Effector memory CD8-positive, alpha-beta T cell (primary cell): ENCODE results near the gene STAC2.
A peak's percentile ranks its signal among the peaks of the same experiment; 100 is the strongest.

Source experiments
- ATAC-seq: fragments of 150-1000 bp; cut with Tn5 transposase; replicated peaks from 2 replicates; pipeline ENCODE4 v1.10.0; 2021; ENCODE audit warnings: mild to moderate bottlenecking, moderate library complexity
- DNase-seq, 3 experiments: peaks; one replicate each; pipeline ENCODE4 v3.0.0; 2021
- H3K27ac Mint-ChIP-seq, 2 donors: one replicate each; pipeline ENCODE4 v1.8.0; 2022; ENCODE audit warnings: mild to moderate bottlenecking in 2 of 2, mixed read lengths in 2 of 2, moderate library complexity in 2 of 2
- H3K27me3 Mint-ChIP-seq, 2 donors: one replicate each; pipeline ENCODE4 v1.8.0; 2022; ENCODE audit warnings: mixed read lengths in 2 of 2
- H3K36me3 Mint-ChIP-seq: one replicate; pipeline ENCODE4 v1.8.0; 2022; ENCODE audit warnings: mild to moderate bottlenecking, moderate library complexity, mixed read lengths; ENCODE audit not compliant: insufficient read depth
- H3K4me1 Mint-ChIP-seq, 2 donors: one replicate each; pipeline ENCODE4 v1.8.0; 2022; ENCODE audit warnings: low read depth in 2 of 2, mixed read lengths in 2 of 2
- H3K4me3 Mint-ChIP-seq, 2 donors: one replicate each; pipeline ENCODE4 v1.8.0; 2022; ENCODE audit warnings: mild to moderate bottlenecking in 2 of 2, mixed read lengths in 2 of 2, moderate library complexity in 2 of 2
- H3K9me3 Mint-ChIP-seq, 2 donors: one replicate each; pipeline ENCODE4 v1.8.0; 2022; ENCODE audit warnings: mixed read lengths in 2 of 2

The STAC2 gene

GRCh38 chr17:39239640-39240314 is 14.0 kb upstream of the STAC2 start:
- Mint-ChIP-seq H3K4me1 (peaks cover 27 to 37% of the 10 kb centered on the region in 2 donors), H3K36me3 (peaks cover 3% of the 10 kb centered on the region), H3K9me3 (no peaks in the 10 kb centered on the region), H3K4me3 (peak overlapping the region; percentile 28 to 87), H3K27ac (peak overlapping the region; percentile 95), H3K27me3 (no peaks in the 10 kb centered on the region)
- DNase-seq (peak; percentile 67 to 70 (median 67)), ATAC-seq (peak; percentile 36)

GRCh38 chr17:39238311-39238972 is 12.7 kb upstream of the STAC2 start:
- Mint-ChIP-seq H3K36me3 (peaks cover 3% of the 10 kb centered on the region), H3K9me3 (no peaks in the 10 kb centered on the region), H3K27ac (peak overlapping the region; percentile 95), H3K4me1 (peaks cover 24 to 30% of the 10 kb centered on the region in 2 donors), H3K27me3 (no peaks in the 10 kb centered on the region), H3K4me3 (peak overlapping the region; percentile 76 to 87)
- peak; percentile 75 to 83 (median 81) for DNase-seq
- peak; percentile 91 for ATAC-seq

GRCh38 chr17:39237586-39237985 is 11.8 kb upstream of the STAC2 start:
- no peak for ATAC-seq
- Mint-ChIP-seq H3K9me3 (no peaks in the 10 kb centered on the region), H3K4me3 (no peak overlapping the region), H3K36me3 (peaks cover 3% of the 10 kb centered on the region), H3K4me1 (peaks cover 24 to 30% of the 10 kb centered on the region in 2 donors), H3K27ac (peak overlapping the region; percentile 95), H3K27me3 (no peaks in the 10 kb centered on the region)
- DNase-seq = no peak

- Mint-ChIP-seq H3K27ac (peak overlapping the region; percentile 95), H3K4me3 (no peak overlapping the region), H3K9me3 (no peaks in the 10 kb centered on the region), H3K27me3 (peaks cover 4 to 6% of the 10 kb centered on the region in 2 donors), H3K36me3 (peaks cover 3% of the 10 kb centered on the region), H3K4me1 (peaks cover 28 to 35% of the 10 kb centered on the region in 2 donors)
- ATAC-seq (no peak), DNase-seq (no peak)
Measured at GRCh38 chr17:39236981-39237441, 11.3 kb upstream of the STAC2 start.

- ATAC-seq (no peak), DNase-seq (no peak)
- H3K9me3 Mint-ChIP-seq = no peaks in the 10 kb centered on the region
- peaks cover 3% of the 10 kb centered on the region for H3K36me3 Mint-ChIP-seq
- peaks cover 9 to 11% of the 10 kb centered on the region in 2 donors for H3K27me3 Mint-ChIP-seq
- peak overlapping the region; percentile 65 to 80 for H3K27ac Mint-ChIP-seq
- no peak overlapping the region for H3K4me3 Mint-ChIP-seq
- peaks cover 33 to 40% of the 10 kb centered on the region in 2 donors for H3K4me1 Mint-ChIP-seq
Measured at GRCh38 chr17:39236450-39236927, 10.7 kb upstream of the STAC2 start.

- Mint-ChIP-seq H3K4me1 (peaks cover 35 to 43% of the 10 kb centered on the region in 2 donors), H3K27me3 (peaks cover 10 to 18% of the 10 kb centered on the region in 2 donors), H3K27ac (peak overlapping the region; percentile 65 to 80), H3K4me3 (no peak overlapping the region), H3K36me3 (peaks cover 3% of the 10 kb centered on the region), H3K9me3 (no peaks in the 10 kb centered on the region)
- ATAC-seq (peak; percentile 26), DNase-seq (peak; percentile 46 to 54 (median 47))
Measured at GRCh38 chr17:39235555-39236449, 10.1 kb upstream of the STAC2 start.

GRCh38 chr17:39231591-39232551 is 6.1 kb upstream of the STAC2 start:
- Mint-ChIP-seq H3K4me3 (peak overlapping the region; percentile 37 to 54), H3K36me3 (no peaks in the 10 kb centered on the region), H3K27ac (peak overlapping the region; percentile 48 to 80), H3K9me3 (no peaks in the 10 kb centered on the region), H3K4me1 (peaks cover 18 to 21% of the 10 kb centered on the region in 2 donors), H3K27me3 (peaks cover 34 to 52% of the 10 kb centered on the region in 2 donors)
- DNase-seq = peak; percentile 61 to 64 (median 63)
- peak; percentile 87 for ATAC-seq

GRCh38 chr17:39231091-39231561 is 5.4 kb upstream of the STAC2 start:
- Mint-ChIP-seq H3K27ac (peak overlapping the region; percentile 30 to 80), H3K27me3 (peaks cover 36 to 56% of the 10 kb centered on the region in 2 donors), H3K4me1 (peaks cover 19 to 22% of the 10 kb centered on the region in 2 donors), H3K9me3 (no peaks in the 10 kb centered on the region), H3K4me3 (no peak overlapping the region), H3K36me3 (no peaks in the 10 kb centered on the region)
- DNase-seq (no peak), ATAC-seq (no peak)

- Mint-ChIP-seq H3K36me3 (no peaks in the 10 kb centered on the region), H3K4me1 (peaks cover 16 to 19% of the 10 kb centered on the region in 2 donors), H3K27me3 (peaks cover 41 to 63% of the 10 kb centered on the region in 2 donors), H3K4me3 (no peak overlapping the region), H3K9me3 (no peaks in the 10 kb centered on the region), H3K27ac (no peak overlapping the region)
- DNase-seq = no peak
- no peak for ATAC-seq
Measured at GRCh38 chr17:39230361-39230760, 4.6 kb upstream of the STAC2 start.

- ATAC-seq (no peak), DNase-seq (no peak)
- Mint-ChIP-seq H3K4me3 (peak overlapping the region in 1 of 2 donors; percentile 7), H3K27me3 (peaks cover 41 to 67% of the 10 kb centered on the region in 2 donors), H3K36me3 (no peaks in the 10 kb centered on the region), H3K9me3 (no peaks in the 10 kb centered on the region), H3K27ac (no peak overlapping the region), H3K4me1 (peaks cover 15 to 19% of the 10 kb centered on the region in 2 donors)
Measured at GRCh38 chr17:39229274-39229913, 3.6 kb upstream of the STAC2 start.

- Mint-ChIP-seq H3K4me1 (peaks cover 19 to 21% of the 10 kb centered on the region in 2 donors), H3K36me3 (no peaks in the 10 kb centered on the region), H3K27ac (no peak overlapping the region), H3K27me3 (peaks cover 48 to 85% of the 10 kb centered on the region in 2 donors), H3K9me3 (no peaks in the 10 kb centered on the region), H3K4me3 (no peak overlapping the region)
- DNase-seq = no peak
- ATAC-seq = no peak
Measured at GRCh38 chr17:39227364-39227919, 1.7 kb upstream of the STAC2 start.
